DOHH2 (cell line): Measurements from ENCODE around the gene TMEM255B.

Experiments used
- H3F3A ChIP-seq: fragments of 200-600 bp; sonication (generic), shearing (Covaris generic); 2 replicates; pipeline ENCODE4 v1.6.0; 2016; ENCODE audit warnings: antibody characterized with exemption, mild to moderate bottlenecking; ENCODE audit not compliant: control insufficient read depth, insufficient read depth
- H3K27ac ChIP-seq: fragments of 200-600 bp; sonication (generic); 2 replicates; pipeline ENCODE4 v1.5.1; 2014; ENCODE audit warnings: low read depth, mild to moderate bottlenecking, low read length, moderate library complexity
- H3K27me3 ChIP-seq: fragments of 200-600 bp; sonication (generic); 2 replicates; pipeline ENCODE4 v1.6.1; 2014; ENCODE audit warnings: mild to moderate bottlenecking, low read length, mixed read lengths; ENCODE audit not compliant: control insufficient read depth
- H3K36me3 ChIP-seq: fragments of 200-600 bp; sonication (generic); 2 replicates; pipeline ENCODE4 v1.6.1; 2014; ENCODE audit warnings: mild to moderate bottlenecking, low read length, moderate library complexity, mixed read lengths; ENCODE audit not compliant: control insufficient read depth
- H3K4me1 ChIP-seq: fragments of 200-600 bp; sonication (generic); 2 replicates; pipeline ENCODE4 v1.6.1; 2014; ENCODE audit warnings: mild to moderate bottlenecking, low read length, mixed read lengths; ENCODE audit not compliant: control insufficient read depth
- H3K4me2 ChIP-seq: fragments of 200-600 bp; sonication (generic); 2 replicates; pipeline ENCODE4 v1.6.0; 2014; ENCODE audit warnings: mild to moderate bottlenecking, low read length, moderate library complexity
- H3K4me3 ChIP-seq: fragments of 200-600 bp; sonication (generic); 2 replicates; pipeline ENCODE4 v1.5.1; 2014; ENCODE audit warnings: mild to moderate bottlenecking, low read length, mixed read lengths
- H3K79me2 ChIP-seq: fragments of 200-600 bp; sonication (generic); 2 replicates; pipeline ENCODE4 v1.6.1; 2014; ENCODE audit warnings: mild to moderate bottlenecking, low read length, mixed read lengths; ENCODE audit not compliant: control insufficient read depth
- H3K9me2 ChIP-seq: fragments of 200-600 bp; sonication (generic); replicated peaks from 2 replicates; pipeline ENCODE4 v1.6.1; 2014; ENCODE audit warnings: mild to moderate bottlenecking, low read length, mixed read lengths; ENCODE audit not compliant: control insufficient read depth
- H3K9me3 ChIP-seq: fragments of 200-600 bp; sonication (generic); 2 replicates; pipeline ENCODE4 v1.6.1; 2014; ENCODE audit warnings: antibody characterized with exemption, low read length, mixed read lengths; ENCODE audit not compliant: control insufficient read depth, insufficient read depth
- H4K20me1 ChIP-seq: fragments of 200-600 bp; sonication (generic); 2 replicates; pipeline ENCODE4 v1.6.0; 2014; ENCODE audit warnings: low read depth, mild to moderate bottlenecking, antibody characterized with exemption, low read length, moderate library complexity; ENCODE audit not compliant: control insufficient read depth, insufficient read depth
- CTCF ChIP-seq: fragments of 200-600 bp; sonication (generic); IDR thresholded peaks from one replicate; pipeline ENCODE4 v1.5.1; 2014; ENCODE audit warnings: antibody characterized with exemption, mild to moderate bottlenecking, low read depth, low read length; ENCODE audit not compliant: poor library complexity, severe bottlenecking
- EZH2phosphoT487 ChIP-seq: fragments of 200-600 bp; sonication (generic); IDR thresholded peaks from 2 replicates; pipeline ENCODE4 v1.6.1; 2017; ENCODE audit warnings: borderline replicate concordance, mild to moderate bottlenecking, antibody characterized with exemption, low read length, moderate library complexity, mixed read lengths

Gene TMEM255B

GRCh38 chr13:113840541-113841352 lies 81.7 kb downstream of the TMEM255B start:
- Histone ChIP-seq H3F3A (no peaks in the 10 kb centered on the region), H3K4me2 (no peak overlapping the region), H3K36me3 (no peaks in the 10 kb centered on the region), H4K20me1 (no peaks in the 10 kb centered on the region), H3K4me3 (no peak overlapping the region), H3K27me3 (no peaks in the 10 kb centered on the region), H3K4me1 (no peaks in the 10 kb centered on the region), H3K27ac (no peak overlapping the region), H3K79me2 (no peaks in the 10 kb centered on the region), H3K9me2 (no peaks in the 10 kb centered on the region), H3K9me3 (no peaks in the 10 kb centered on the region)
- TF ChIP-seq CTCF (no peak), EZH2phosphoT487 (no peak)

- H4K20me1 ChIP-seq, result no peaks in the 10 kb centered on the region
- H3K4me2 ChIP-seq, result no peak overlapping the region
- H3K27me3 ChIP-seq, result no peaks in the 10 kb centered on the region
- H3K9me3 ChIP-seq, result no peaks in the 10 kb centered on the region
- H3F3A ChIP-seq, result no peaks in the 10 kb centered on the region
- H3K4me1 ChIP-seq, result no peaks in the 10 kb centered on the region
- no peaks in the 10 kb centered on the region for H3K9me2 ChIP-seq
- no peak for TF ChIP-seq CTCF
- TF ChIP-seq EZH2phosphoT487, result no peak
- no peaks in the 10 kb centered on the region for H3K79me2 ChIP-seq
- H3K4me3 ChIP-seq, result no peak overlapping the region
- no peak overlapping the region for H3K27ac ChIP-seq
- H3K36me3 ChIP-seq, result no peaks in the 10 kb centered on the region
Measured at GRCh38 chr13:113841353-113841650, 82.3 kb downstream of the TMEM255B start.

GRCh38 chr13:113842336-113843062 lies 83.5 kb downstream of the TMEM255B start:
- no peaks in the 10 kb centered on the region for H3K9me2 ChIP-seq
- H3K79me2 ChIP-seq, result no peaks in the 10 kb centered on the region
- H3K4me2 ChIP-seq, result no peak overlapping the region
- H3K4me3 ChIP-seq, result no peak overlapping the region
- no peaks in the 10 kb centered on the region for H3F3A ChIP-seq
- no peak overlapping the region for H3K27ac ChIP-seq
- H3K4me1 ChIP-seq, result no peaks in the 10 kb centered on the region
- H4K20me1 ChIP-seq, result no peaks in the 10 kb centered on the region
- no peak for TF ChIP-seq EZH2phosphoT487
- TF ChIP-seq CTCF, result no peak
- no peaks in the 10 kb centered on the region for H3K27me3 ChIP-seq
- H3K9me3 ChIP-seq, result no peaks in the 10 kb centered on the region
- H3K36me3 ChIP-seq, result no peaks in the 10 kb centered on the region
